GM18520 (cell line): Measurements from ENCODE around the gene GPC1.
"Not testable (repeated sequence)": the region's sequence is repeated elsewhere in the genome, so short reads cannot be mapped to it uniquely, and the experiment has no call there.

Experiments used
- ATAC-seq: cut with Tn5 transposase; IDR thresholded peaks from one replicate; pipeline ENCODE4 v1.9.1; 2021; ENCODE audit not compliant: unreplicated experiment

Gene GPC1

GRCh38 chr2:240494194-240494793 lies 58.8 kb downstream of the GPC1 start:
- ATAC-seq: no peak

- ATAC-seq: not testable (repeated sequence)
Observed at GRCh38 chr2:240494942-240495341, 59.5 kb downstream of the GPC1 start.

GRCh38 chr2:240497082-240497481 lies 61.6 kb downstream of the GPC1 start:
- ATAC-seq: not testable (repeated sequence)

GRCh38 chr2:240498171-240498957 lies 62.9 kb downstream of the GPC1 start:
- no peak for ATAC-seq

- no peak for ATAC-seq
Observed at GRCh38 chr2:240498958-240499260, 63.4 kb downstream of the GPC1 start.

- no peak for ATAC-seq
Observed at GRCh38 chr2:240499309-240500301, 64.1 kb downstream of the GPC1 start.

- no peak for ATAC-seq
Observed at GRCh38 chr2:240500561-240501423, 65.3 kb downstream of the GPC1 start.

GRCh38 chr2:240501531-240501991 lies 66.1 kb downstream of the GPC1 start:
- no peak for ATAC-seq

- no peak for ATAC-seq
Observed at GRCh38 chr2:240502059-240502429, 66.6 kb downstream of the GPC1 start.

GRCh38 chr2:240502430-240503121 lies 67.1 kb downstream of the GPC1 start:
- no peak for ATAC-seq

GRCh38 chr2:240503375-240503774 lies 67.9 kb downstream of the GPC1 start:
- no peak for ATAC-seq

GRCh38 chr2:240503848-240504247 lies 68.4 kb downstream of the GPC1 start:
- no peak for ATAC-seq

GRCh38 chr2:240505910-240506309 lies 70.4 kb downstream of the GPC1 start:
- ATAC-seq: no peak

GRCh38 chr2:240506406-240507059 lies 71.1 kb downstream of the GPC1 start:
- no peak for ATAC-seq

GRCh38 chr2:240507060-240507777 lies 71.8 kb downstream of the GPC1 start:
- no peak for ATAC-seq

GRCh38 chr2:240507778-240508251 lies 72.4 kb downstream of the GPC1 start:
- no peak for ATAC-seq

- no peak for ATAC-seq
Observed at GRCh38 chr2:240508832-240509545, 73.5 kb downstream of the GPC1 start.
